Measurements from ENCODE around the gene SPON2.

GRCh38 chr4:1180663-1181062 lies 8.3 kb upstream of the SPON2 start:
- TF ChIP-seq POLR2A (IDR thresholded peaks at IDR 0.05): no peak
- TF ChIP-seq, protein P1, sequence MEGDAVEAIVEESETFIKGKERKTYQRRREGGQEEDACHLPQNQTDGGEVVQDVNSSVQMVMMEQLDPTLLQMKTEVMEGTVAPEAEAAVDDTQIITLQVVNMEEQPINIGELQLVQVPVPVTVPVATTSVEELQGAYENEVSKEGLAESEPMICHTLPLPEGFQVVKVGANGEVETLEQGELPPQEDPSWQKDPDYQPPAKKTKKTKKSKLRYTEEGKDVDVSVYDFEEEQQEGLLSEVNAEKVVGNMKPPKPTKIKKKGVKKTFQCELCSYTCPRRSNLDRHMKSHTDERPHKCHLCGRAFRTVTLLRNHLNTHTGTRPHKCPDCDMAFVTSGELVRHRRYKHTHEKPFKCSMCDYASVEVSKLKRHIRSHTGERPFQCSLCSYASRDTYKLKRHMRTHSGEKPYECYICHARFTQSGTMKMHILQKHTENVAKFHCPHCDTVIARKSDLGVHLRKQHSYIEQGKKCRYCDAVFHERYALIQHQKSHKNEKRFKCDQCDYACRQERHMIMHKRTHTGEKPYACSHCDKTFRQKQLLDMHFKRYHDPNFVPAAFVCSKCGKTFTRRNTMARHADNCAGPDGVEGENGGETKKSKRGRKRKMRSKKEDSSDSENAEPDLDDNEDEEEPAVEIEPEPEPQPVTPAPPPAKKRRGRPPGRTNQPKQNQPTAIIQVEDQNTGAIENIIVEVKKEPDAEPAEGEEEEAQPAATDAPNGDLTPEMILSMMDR (IDR thresholded peaks at IDR 0.05): no peak
- TF ChIP-seq EP300 (IDR thresholded peaks at IDR 0.05): no peak

Data from tibial nerve (tissue), 4 donors.